Bronchial smooth muscle cell (primary cell): ENCODE measurements around the gene FALEC. TPM values are rescaled to one million over a fixed set of nuclear protein-coding genes. Genes with fewer than 3 reads are reported as not detected.

Experiments
- total RNA-seq: library from RNA; depleted of rRNA; stranded (reverse); fragments of >200 nt; gene quantifications from 2 replicates; pipeline ENCODE4 v1.2.1, GENCODE V29; 2014

Gene FALEC
- total RNA-seq: 1.0 and 1.6 TPM in 2 replicates

GRCh38 chr1:150515328-150516049, at the start of gene FALEC:
Gene FALEC, plus strand, starts transcription at chr1:150515752.

GRCh38 chr1:150486966-150487762, 28.4 kb upstream of the FALEC start, which contains the start of gene TARS2:
Gene TARS2, plus strand, starts transcription at chr1:150487419. Its CDS starts 32 bp downstream, at chr1:150487451.

GRCh38 chr1:150507912-150508864, 7.4 kb upstream of the FALEC start, which contains the start of gene ECM1:
Gene ECM1, plus strand, starts transcription at chr1:150508109. Its CDS starts 101 bp downstream, at chr1:150508210.

GRCh38 chr1:150548632-150549495, 33.3 kb downstream of the FALEC start, which contains the start of gene ADAMTSL4:
Gene ADAMTSL4, plus strand, starts transcription at chr1:150549408. Its CDS starts 2,881 bp downstream, at chr1:150552289.

GRCh38 chr1:150579110-150579944, 63.8 kb downstream of the FALEC start, which contains the start of gene MCL1:
Gene MCL1, minus strand, starts transcription at chr1:150579610. Its CDS starts 80 bp downstream, at chr1:150579530.

Other genes starting within 250 kb of the FALEC start
- gene APH1A, start 246.7 kb upstream of the FALEC start, total RNA-seq: 83.4 and 92.6 TPM in 2 replicates
- gene C1orf54, start 243.0 kb upstream of the FALEC start, total RNA-seq: 65.3 and 92.0 TPM in 2 replicates
- 2.7 and 4.9 TPM in 2 replicates for gene CIART, start 233.2 kb upstream of the FALEC start, total RNA-seq
- gene MRPS21, start 221.9 kb upstream of the FALEC start, total RNA-seq: 105 and 122 TPM in 2 replicates
- 29.0 and 31.2 TPM in 2 replicates for gene PRPF3, start 194.2 kb upstream of the FALEC start, total RNA-seq
- gene RPRD2, start 151.6 kb upstream of the FALEC start, total RNA-seq: 5.0 and 6.4 TPM in 2 replicates
- gene TARS2, start 28.3 kb upstream of the FALEC start, total RNA-seq: 11.1 and 12.8 TPM in 2 replicates
- gene ECM1, start 7.6 kb upstream of the FALEC start, total RNA-seq: 16.4 and 22.5 TPM in 2 replicates
- gene ADAMTSL4, start 33.7 kb downstream of the FALEC start, total RNA-seq: 14.0 and 16.7 TPM in 2 replicates
- 137 and 189 TPM in 2 replicates for gene MCL1, start 63.9 kb downstream of the FALEC start, total RNA-seq
- gene ENSA, start 113.9 kb downstream of the FALEC start, total RNA-seq: 34.5 and 58.9 TPM in 2 replicates
- 6.5 and 11.7 TPM in 2 replicates for gene GOLPH3L, start 181.4 kb downstream of the FALEC start, total RNA-seq
- 0.16 TPM in 1 of 2 replicates, not detected in the other for gene HORMAD1, start 205.1 kb downstream of the FALEC start, total RNA-seq